Ovary (tissue), 9 donors: ENCODE measurements around the gene PRC1. TPM values are rescaled to one million over a fixed set of nuclear protein-coding genes. Genes with fewer than 3 reads are reported as not detected.

Experiments used
- DNase-seq, 5 donors: peaks; one replicate each; pipeline ENCODE4 v3.0.0-alpha.2; 2019 to 2020
- H3K27ac ChIP-seq, 2 donors: fragments of 200-600 bp; one replicate each; pipeline versions ENCODE4 v1.5.1 to v1.8.0; 2019 to 2022
- H3K27me3 ChIP-seq: fragments of 200-600 bp; one replicate; pipeline ENCODE4 v1.8.0; 2022
- H3K36me3 ChIP-seq: fragments of 200-600 bp; sonication (generic); one replicate; pipeline ENCODE4 v1.5.1; 2019
- H3K4me1 ChIP-seq: one replicate; pipeline ENCODE4 v1.8.1; 2013; ENCODE audit warnings: mild to moderate bottlenecking, moderate library complexity; ENCODE audit not compliant: insufficient read depth
- H3K4me3 ChIP-seq: fragments of 200-600 bp; sonication (generic); one replicate; pipeline ENCODE4 v1.5.1; 2017
- H3K9me3 ChIP-seq, 2 donors: fragments of 200-600 bp in 1 of 2; sonication (generic) in 1 of 2; one replicate each; pipeline versions ENCODE4 v1.5.1 to v1.8.1; 2013 to 2019; ENCODE audit warnings: mild to moderate bottlenecking in 1 of 2, moderate library complexity in 1 of 2
- CTCF ChIP-seq, 3 donors: fragments of 450-650 bp in 2 of 3; fragments of 200-600 bp in 1 of 3; IDR thresholded peaks; one replicate each; pipeline versions ENCODE4 v1.5.1 to v1.8.0; 2016 to 2022; ENCODE audit warnings: antibody characterized with exemption in 3 of 3, mild to moderate bottlenecking in 1 of 3
- EP300 ChIP-seq: sonication (generic); formaldehyde crosslinking; IDR thresholded peaks from one replicate; pipeline ENCODE4 v1.6.1; 2017; ENCODE audit warnings: antibody characterized with exemption
- POLR2A ChIP-seq: fragments of 450-650 bp; IDR thresholded peaks from one replicate; pipeline ENCODE4 v1.6.1; 2017; ENCODE audit warnings: antibody characterized with exemption, mild to moderate bottlenecking, moderate library complexity
- WGBS, 3 donors: extraction: QIAGEN DNeasy Blood & Tissue Kit in 1 of 3; methylation state at CpG; one replicate each; pipeline versions ENCODE4 v1.1.5 to v1.1.7; 2013 to 2017; 5-methylcytosine and 5-hydroxymethylcytosine counted together
- intact Hi-C, 4 donors: fragments of 100-400 bp; cut with DNase I; formaldehyde crosslinking; loops; one replicate each; pipeline versions ENCODE4 v1.11.0 to v1.15.1; 2022 to 2023
- polyA plus RNA-seq, 2 donors: library from polyadenylated mRNA; stranded (reverse); fragments of 200-250 nt in 1 of 2; fragments of 350-450 nt in 1 of 2; fragmentation: Illumina TruSeq in 1 of 2; extraction: RNeasy Lipid Tissue Mini Kit (QIAGEN cat#74804) in 1 of 2; gene quantifications; one replicate each; pipeline ENCODE4 v1.2.3, GENCODE V29; 2013 to 2014
- total RNA-seq, 7 donors: library from RNA; depleted of rRNA in 2 of 7; stranded (reverse); fragments of >200 nt in 2 of 7; fragmentation: NEBNext Ultra II Directional in 3 of 7; extraction: Animal tissue kit (Norgen Biotek cat#: 25700) in 3 of 7; gene quantifications; one replicate each; pipeline versions ENCODE4 v1.1.0 to v1.2.4, GENCODE V29; 2016 to 2023
- donor health status: DM: no; HTN: no; CAD: no; lungs with moderate emphysema.
- donor health status: DM: no; HTN: no; CAD: no.
- donor health status: Bipolar disorder and iron deficiency.
- donor health status: DM: yes; HTN: yes; CAD: no.
- donor health status: DM: no; HTN: no; CAD: no.
- donor health status: DM: yes; HTN: yes; CAD: no.

The PRC1 gene
- total and polyA plus RNA-seq, 9 donors: 5.7 to 13.2 (median 6.8) TPM

GRCh38 chr15:90968434-90968833 lies 25.9 kb downstream of the PRC1 start:
- Histone ChIP-seq H3K9me3 (no peaks in the 10 kb centered on the region), H3K4me1 (no peaks in the 10 kb centered on the region), H3K36me3 (no peaks in the 10 kb centered on the region), H3K27ac (no peak overlapping the region), H3K4me3 (no peak overlapping the region), H3K27me3 (no peaks in the 10 kb centered on the region)
- no peak for DNase-seq
- intact Hi-C loops: no loop called here
- 93 to 98% (median 95%) methylated on average over 1 of the region's 1 CpG for WGBS, 3 donors
- TF ChIP-seq CTCF (IDR thresholded peaks at IDR 0.05): no peak

- Histone ChIP-seq H3K27me3 (no peaks in the 10 kb centered on the region), H3K4me1 (no peaks in the 10 kb centered on the region), H3K27ac (no peak overlapping the region), H3K9me3 (no peaks in the 10 kb centered on the region), H3K4me3 (no peak overlapping the region), H3K36me3 (no peaks in the 10 kb centered on the region)
- no peak for DNase-seq
- TF ChIP-seq POLR2A: no peak
- no peak for TF ChIP-seq CTCF (IDR thresholded peaks at IDR 0.05)
- no peak for TF ChIP-seq EP300
- 90 to 94% (median 92%) methylated on average over 5 of the region's 5 CpGs for WGBS, 3 donors
- intact Hi-C loops: no loop called here
These were observed 27.1 kb downstream of the PRC1 start for GRCh38 chr15:90967206-90967605.

GRCh38 chr15:90966262-90966661 lies 28.1 kb downstream of the PRC1 start:
- H3K27ac ChIP-seq: no peak overlapping the region
- no peak overlapping the region for H3K4me3 ChIP-seq
- H3K4me1 ChIP-seq: no peaks in the 10 kb centered on the region
- WGBS, 3 donors: 82 to 88% (median 84%) methylated on average over 9 of the region's 9 CpGs
- DNase-seq: no peak
- TF ChIP-seq CTCF (IDR thresholded peaks at IDR 0.05) (no peak), POLR2A (no peak), EP300 (no peak)
- H3K9me3 ChIP-seq: no peaks in the 10 kb centered on the region
- H3K36me3 ChIP-seq: no peaks in the 10 kb centered on the region
- intact Hi-C loops: no loop called here
- no peaks in the 10 kb centered on the region for H3K27me3 ChIP-seq

- intact Hi-C loops: no loop called here
- 84 to 87% (median 87%) methylated on average over 4 of the region's 4 CpGs for WGBS, 3 donors
- no peaks in the 10 kb centered on the region for H3K9me3 ChIP-seq
- peaks cover 5% of the 10 kb centered on the region for H3K4me1 ChIP-seq
- DNase-seq: no peak
- H3K4me3 ChIP-seq: no peak overlapping the region
- H3K27me3 ChIP-seq: no peaks in the 10 kb centered on the region
- TF ChIP-seq EP300 (no peak), POLR2A (no peak), CTCF (IDR thresholded peaks at IDR 0.05) (no peak)
- H3K27ac ChIP-seq: no peak overlapping the region
- H3K36me3 ChIP-seq: no peaks in the 10 kb centered on the region
These were observed 32.3 kb downstream of the PRC1 start for GRCh38 chr15:90962021-90962420.
